K562 (cell line): ENCODE data around the gene SLC27A2.

Experiments
- CTCF ChIP-seq, 3 experiments: IDR thresholded peaks in 2 of 3; conservative IDR thresholded peaks in 1 of 3; 2 replicates each; pipeline ENCODE4 v1.5.1; 2011 to 2012; ENCODE audit warnings: low read length in 3 of 3, mild to moderate bottlenecking in 3 of 3, control low read depth in 2 of 3, improper control_type of control experiment in 1 of 3, inconsistent platforms in 1 of 3, low read depth in 1 of 3, mixed read lengths in 1 of 3, moderate library complexity in 1 of 3; ENCODE audit not compliant: insufficient read depth in 2 of 3
- JUN ChIP-seq, 2 experiments: sonication (generic) in 1 of 2; formaldehyde crosslinking in 1 of 2; IDR thresholded peaks; 2 replicates each; pipeline versions ENCODE4 v1.6.1 to v1.8.0; 2012 to 2022; ENCODE audit warnings: borderline replicate concordance in 2 of 2, mild to moderate bottlenecking in 2 of 2, improper control_type of control experiment in 1 of 2, low read depth in 1 of 2, low read length in 1 of 2, missing genetic modification reagents in 1 of 2
- KAT7 ChIP-seq: sonication (generic); formaldehyde crosslinking; IDR thresholded peaks from 2 replicates; pipeline ENCODE4 v1.8.0; 2022; ENCODE audit warnings: missing genetic modification reagents, mild to moderate bottlenecking, borderline replicate concordance
- RFX7 ChIP-seq: fragments of 250-450 bp; sonication (Bioruptor Pico); IDR thresholded peaks from 2 replicates; pipeline ENCODE4 v1.5.1; 2021; ENCODE audit warnings: mild to moderate bottlenecking

- TF ChIP-seq CTCF (IDR thresholded peaks at IDR 0.05 in 2 of 3, conservative IDR thresholded peaks at IDR 0.05 in 1 of 3; ENCODE audit: insufficient read depth in 2 of 3, low read depth in 1 of 3, low read length in 3 of 3) = no peak
- TF ChIP-seq KAT7 (CRISPR knock-in tag) = 0 out of 2 replicates have a peak, but pooled peaks have one; percentile 66
- TF ChIP-seq JUN (IDR thresholded peaks at IDR 0.05; ENCODE audit: borderline replicate concordance, low read depth, low read length) = no peak
- no peak for TF ChIP-seq JUN (CRISPR knock-in tag; IDR thresholded peaks at IDR 0.05; ENCODE audit: borderline replicate concordance)
- TF ChIP-seq RFX7 (CRISPR knock-in tag) = no peak
These were observed 420 bp downstream of the SLC27A2 start for GRCh38 chr15:50182219-50183013.
